ENCODE data around the gene B4GALT5. TPM values are rescaled to one million over a fixed set of nuclear protein-coding genes. Genes with fewer than 3 reads are reported as not detected.
A peak's percentile ranks its signal among the peaks of the same experiment; 100 is the strongest.
"Not testable (repeated sequence)": the region's sequence is repeated elsewhere in the genome, so short reads cannot be mapped to it uniquely, and the experiment has no call there.

Gene B4GALT5
- total RNA-seq, 1 experiment from 2014 or later: 18.2 TPM

DNA sequence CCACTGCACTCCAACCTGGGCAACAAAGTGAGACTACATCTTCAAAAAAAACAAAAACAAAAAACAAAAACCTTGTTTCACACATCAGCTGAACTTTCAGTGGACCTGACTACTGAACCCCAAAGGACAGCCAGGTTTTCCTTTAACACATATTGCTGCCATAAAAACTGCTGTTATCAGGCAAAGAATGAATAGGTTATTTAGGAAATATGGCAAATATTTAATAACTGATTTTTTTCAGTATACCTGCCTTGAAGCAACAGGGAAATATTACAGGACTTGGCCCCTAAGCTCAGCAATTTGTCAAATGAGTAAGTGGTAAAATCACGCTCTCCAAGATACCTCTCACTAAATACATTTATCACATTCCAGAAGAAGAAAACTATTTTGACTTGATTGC is 34.0 kb downstream of the B4GALT5 start:
- DNase-seq (ENCODE audit: low read depth): no peak

DNA sequence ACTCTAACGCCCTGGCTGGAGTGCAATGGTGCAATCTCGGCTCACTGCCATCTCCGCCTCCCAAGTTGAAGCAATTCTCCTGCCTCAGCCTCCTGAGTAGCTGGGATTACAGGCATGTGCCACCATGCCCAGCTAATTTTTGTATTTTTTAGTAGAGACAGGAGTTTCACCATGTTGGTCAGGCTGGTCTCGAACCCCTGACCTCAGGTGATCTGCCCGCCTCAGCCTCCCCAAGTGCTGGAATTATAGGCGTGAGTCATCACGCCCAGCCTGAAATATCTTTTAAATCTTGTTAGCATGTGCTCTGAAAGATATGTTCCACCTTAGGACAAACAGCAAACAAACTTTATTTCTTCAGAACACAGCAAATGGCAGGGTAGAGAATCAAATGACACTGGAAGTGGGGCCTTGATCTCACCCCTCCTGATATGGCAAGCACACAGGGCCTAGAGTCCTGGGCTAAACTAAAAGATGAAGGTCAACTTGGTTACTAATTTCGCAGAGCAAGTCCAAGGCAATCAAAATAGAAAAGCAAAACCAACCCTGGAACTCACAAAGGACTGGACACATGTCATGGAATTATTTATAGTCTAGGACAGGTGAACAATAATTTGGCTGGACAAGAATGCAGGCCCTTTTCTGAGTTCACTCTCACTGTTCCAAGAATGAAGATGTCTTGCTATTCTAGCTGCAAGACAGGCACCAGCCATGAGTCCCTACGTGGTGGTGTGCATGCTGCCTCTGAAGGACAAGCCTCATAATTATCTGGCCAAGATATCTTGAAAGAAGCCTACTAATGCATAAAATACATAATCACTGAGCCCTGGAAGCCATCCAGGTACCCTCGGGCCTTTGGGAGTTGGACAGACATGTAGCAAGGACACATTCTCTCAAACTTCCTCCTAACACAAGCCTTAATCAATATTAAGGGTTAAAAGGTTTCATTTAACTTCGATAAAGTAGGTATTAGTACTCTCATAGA is 35.6 kb downstream of the B4GALT5 start:
- DNase-seq (ENCODE audit: low read depth): no peak

DNA sequence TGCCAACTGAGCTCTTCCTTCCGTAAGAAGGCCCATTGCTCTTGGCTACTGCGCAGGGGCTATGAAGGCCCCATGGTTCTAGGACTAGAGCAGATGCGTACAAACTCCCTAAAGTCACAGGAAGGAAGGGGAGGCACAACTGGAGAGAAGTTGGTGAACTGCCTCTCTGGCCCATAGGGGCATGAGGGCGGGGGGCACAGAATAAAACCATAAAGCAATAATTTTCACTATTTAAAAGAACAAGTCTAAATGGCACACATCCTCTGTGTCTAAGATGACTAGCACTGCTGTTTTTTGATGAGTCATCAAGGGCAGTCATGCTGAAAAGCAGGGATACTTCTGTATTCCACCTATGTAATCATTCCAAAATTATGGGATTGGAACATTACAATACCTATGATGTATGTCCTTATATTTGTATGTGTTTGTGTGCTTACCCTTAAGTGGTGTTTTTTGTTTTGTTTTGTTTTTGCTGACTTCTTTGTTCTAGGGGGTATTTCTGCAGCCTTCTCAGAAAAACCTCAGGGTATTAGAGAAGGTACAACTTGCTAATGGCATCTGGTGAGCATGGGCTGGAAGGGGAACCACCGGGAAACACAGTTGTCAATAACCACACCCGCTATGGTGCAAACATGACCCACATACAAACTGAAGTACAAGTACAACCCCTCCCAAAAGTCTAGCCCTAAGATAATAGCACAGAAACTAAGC is 36.9 kb downstream of the B4GALT5 start:
- peak; percentile 50 for DNase-seq (ENCODE audit: low read depth)

DNA sequence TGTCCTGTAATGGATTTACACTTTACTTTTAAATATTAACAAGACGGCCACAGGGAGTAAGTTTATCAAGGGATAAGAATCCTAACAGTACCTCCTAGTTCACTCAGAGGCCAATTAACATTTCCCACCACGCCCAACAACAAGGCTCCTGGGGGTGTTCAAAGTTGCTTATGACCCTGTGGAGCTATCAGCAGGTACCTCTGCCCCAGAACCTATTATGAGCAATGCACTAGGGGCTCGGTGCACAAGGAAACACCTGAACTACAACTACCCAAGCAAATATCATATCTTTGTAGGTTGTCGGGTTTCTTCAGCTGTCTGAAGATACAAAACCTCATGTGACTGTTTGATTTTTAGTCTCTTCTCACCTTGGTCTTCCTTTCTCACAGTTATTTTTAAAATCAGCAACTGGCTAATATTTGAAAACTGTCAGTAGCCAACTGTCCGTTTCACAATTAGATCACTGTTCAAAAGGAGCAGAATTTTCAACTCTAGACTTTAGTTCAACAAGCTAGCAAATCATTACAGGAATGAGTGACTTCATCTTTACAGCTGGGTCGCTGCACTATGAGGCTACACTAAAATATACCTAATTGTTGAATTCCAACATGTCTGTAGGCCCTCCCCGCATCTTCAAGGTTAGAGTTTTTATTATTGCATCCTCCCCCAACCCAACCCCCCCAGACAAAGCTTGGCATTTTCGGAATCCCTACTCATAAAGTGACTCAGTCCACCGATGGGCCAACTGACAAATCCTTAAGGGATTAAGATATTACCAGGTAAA is 38.1 kb downstream of the B4GALT5 start:
- peak; percentile 28 for DNase-seq (ENCODE audit: low read depth)

DNA sequence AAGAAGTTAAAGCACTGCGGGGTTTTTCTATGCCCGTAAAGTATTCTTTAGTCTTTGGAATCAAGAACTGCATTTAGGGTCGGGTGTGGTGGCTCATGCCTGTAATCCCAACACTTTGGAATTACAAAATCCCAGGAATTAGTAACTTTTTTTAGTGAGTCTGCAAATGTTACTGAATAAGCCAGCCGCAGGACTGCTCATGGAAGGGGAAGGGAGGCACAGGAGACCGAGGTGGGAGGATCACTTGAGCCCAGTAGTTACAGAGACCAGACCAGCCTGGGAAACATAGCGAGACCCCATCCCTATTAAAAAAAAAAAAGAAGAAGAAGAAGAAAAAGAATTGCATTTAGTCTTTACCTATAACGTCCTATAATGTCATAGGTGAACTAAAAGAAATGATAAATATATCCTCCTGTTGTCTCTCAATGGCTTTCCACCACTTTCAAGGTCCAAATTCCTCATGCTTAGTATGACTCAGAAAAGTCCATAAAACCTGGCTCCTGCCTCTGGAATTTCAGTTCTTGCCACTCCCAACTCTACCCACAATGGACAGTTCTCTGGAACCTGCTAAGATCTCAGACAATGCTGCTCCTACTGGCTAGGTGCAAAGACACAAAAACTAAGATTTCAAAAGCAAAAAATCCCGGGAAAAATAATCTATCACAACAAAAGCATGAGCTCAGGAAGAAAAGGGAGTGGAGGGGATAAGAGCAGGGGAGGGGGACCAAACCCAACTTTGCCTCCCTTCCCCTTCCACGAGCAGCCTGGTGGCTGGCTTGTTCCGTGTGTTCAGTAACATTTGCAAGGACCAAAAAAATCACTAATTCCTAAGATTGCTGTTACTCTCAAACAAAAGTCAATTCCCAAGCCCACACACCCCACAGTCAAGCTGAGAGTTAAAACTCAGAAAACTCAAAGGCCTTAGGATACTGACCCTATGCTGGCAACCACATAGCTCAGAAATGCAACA is 39.0 kb downstream of the B4GALT5 start:
- DNase-seq (ENCODE audit: low read depth): peak; percentile 54

DNA sequence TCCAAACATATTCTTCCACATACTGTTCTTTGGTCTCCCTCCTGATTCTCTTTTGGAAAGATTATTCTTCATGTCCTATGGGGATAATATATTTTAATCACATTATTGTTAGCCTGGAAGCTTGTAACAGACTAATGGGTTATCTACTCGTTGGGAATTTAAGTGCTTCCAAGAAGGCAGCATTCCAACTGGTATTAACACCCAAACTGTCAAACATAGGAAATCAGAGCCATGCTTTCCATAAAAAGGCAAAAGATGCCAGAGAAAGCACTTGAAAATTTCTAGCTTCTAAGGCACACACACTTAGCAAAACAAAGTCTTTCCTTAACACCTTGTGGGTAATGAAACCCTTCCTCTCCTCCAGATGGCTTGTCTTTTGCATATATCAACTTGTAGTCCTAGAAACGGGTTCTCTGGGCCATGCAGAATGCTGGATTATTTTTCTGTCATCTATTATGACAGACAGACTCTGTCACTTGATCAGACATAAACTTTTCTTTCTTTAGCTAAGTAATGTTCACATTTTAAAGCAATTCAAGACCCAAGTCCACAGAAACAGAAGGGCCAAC is 41.5 kb downstream of the B4GALT5 start:
- DNase-seq (ENCODE audit: low read depth): no peak

DNA sequence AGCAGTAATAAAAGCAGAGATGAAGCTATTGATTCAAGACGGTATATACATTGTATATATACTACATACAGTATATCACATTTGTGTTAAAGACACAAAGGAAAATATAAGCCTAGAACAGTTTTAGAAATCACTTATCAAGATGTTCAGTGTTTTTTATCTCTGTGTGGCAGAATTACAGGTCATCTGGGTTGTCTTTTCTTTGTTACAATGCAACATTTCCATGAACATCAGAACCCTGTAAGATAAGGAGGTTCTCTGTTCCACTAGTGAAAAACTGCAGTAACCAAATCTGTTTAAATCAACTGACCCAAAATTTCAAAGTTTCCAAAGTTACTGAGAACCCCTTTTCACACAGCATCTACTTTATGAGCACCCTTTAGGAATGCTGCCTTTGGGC is 42.2 kb downstream of the B4GALT5 start:
- DNase-seq (ENCODE audit: low read depth): no peak

DNA sequence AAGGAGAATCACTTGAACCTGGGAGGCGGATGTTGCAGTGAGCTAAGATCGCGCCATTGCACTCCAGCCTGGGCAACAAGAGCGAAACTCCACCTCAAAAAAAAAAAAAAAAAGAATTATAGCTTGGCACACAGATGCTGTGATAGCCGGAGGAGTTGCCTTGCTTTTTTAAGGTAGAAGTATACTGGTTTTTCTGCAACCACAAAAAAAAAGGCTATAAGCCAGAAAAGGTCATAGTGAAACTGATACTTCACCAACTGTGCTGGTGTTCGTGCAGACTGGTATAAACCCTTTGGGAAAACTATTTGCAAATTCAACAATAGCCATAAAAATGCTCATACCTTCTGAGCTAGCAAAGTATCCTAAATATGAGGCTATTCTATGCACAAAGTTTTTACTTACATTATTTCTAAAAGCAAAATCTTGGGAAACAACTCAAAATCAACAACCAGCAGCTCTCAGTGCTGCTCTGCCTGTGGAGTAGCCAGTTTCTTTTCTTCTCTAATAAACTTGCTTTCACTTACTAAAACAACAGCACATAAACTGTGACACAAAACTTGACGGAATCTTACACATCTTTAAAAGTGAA is 44.0 kb downstream of the B4GALT5 start:
- no peak for DNase-seq (ENCODE audit: low read depth)

DNA sequence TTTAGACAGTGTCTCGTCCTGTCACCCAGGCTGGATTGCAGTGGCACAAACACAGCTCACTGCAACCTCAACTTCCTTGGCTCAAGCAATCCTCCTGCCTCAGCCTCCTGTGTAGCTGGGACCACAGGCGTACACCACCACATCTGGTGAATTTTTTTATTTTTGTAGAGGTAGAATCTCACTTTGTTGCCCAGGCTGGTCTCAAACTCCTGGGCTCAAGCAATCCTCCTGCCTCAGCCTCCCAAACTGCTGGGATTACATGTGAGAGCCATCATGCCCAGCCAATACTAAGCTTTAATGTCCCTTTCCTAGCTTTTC is 44.8 kb downstream of the B4GALT5 start:
- DNase-seq (ENCODE audit: low read depth): not testable (repeated sequence)

DNA sequence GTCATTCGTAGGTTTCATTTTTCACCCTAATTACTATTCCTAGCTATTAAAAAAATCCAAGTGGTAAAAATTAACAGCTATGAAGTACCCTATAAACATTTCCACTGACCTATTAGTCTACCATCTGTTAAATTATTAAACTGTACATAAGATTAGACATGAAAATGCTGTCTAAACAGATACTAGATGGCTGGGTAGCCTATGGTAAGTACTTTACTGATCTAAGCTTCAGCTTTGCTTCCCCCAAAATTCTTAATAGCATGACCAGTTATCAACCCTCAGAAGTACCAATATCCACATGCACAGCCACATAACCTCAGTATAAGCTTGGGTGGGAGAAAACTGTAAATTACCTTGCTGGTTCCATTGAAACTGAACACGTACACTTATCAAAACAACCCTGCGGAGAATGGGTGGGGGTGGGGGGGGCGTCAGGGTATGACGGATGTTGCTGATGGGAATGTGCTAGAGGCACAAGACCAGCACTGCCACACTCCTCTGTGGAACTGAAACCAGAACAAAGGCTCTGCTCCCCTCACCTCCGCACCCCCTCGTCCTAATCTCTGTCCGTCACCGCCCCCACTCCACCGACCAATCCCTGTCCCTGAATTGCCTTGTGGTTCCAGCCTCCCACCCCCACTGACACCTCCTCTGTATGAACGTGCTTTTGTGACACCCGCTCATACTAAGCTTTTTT is 45.3 kb downstream of the B4GALT5 start:
- no peak for DNase-seq (ENCODE audit: low read depth)

DNA sequence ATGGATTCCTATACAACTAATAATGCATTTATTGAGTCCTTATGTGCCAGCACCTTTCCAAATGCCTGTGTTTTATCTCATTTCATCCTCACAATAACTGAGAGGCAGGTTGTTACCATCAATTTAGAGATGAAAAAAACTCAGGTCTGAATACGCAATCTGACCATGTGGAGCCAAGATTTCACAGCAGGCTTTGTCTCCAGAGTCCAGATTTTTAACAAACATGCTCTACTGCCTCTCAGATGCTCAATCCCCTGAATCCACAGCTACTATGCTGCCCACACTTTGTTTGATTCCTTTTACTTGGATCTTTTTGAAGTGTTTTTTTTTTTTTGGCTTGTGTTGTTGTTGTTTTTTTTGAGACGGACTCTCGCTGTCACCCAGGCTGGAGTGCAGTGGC is 46.8 kb downstream of the B4GALT5 start:
- DNase-seq (ENCODE audit: low read depth): no peak

DNA sequence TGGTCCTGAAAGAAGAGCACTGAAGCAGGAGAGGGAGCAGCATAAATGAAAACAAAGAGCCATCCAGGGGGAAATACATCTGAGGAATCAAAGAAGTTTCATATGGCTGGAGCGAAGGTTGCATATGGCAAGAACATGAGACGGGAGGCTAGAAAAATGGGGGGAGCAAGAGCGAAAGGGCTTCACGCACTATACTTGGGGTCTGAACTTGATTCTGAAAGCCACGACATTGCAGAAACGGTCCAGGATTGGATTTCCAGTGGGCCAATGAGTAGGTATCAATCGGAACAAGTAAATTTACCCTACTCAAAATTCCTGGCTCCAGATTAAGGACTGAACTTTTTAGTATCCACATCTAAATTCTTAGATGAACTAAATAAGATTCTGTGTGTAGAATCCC is 47.9 kb downstream of the B4GALT5 start:
- no peak for DNase-seq (ENCODE audit: low read depth)

DNA sequence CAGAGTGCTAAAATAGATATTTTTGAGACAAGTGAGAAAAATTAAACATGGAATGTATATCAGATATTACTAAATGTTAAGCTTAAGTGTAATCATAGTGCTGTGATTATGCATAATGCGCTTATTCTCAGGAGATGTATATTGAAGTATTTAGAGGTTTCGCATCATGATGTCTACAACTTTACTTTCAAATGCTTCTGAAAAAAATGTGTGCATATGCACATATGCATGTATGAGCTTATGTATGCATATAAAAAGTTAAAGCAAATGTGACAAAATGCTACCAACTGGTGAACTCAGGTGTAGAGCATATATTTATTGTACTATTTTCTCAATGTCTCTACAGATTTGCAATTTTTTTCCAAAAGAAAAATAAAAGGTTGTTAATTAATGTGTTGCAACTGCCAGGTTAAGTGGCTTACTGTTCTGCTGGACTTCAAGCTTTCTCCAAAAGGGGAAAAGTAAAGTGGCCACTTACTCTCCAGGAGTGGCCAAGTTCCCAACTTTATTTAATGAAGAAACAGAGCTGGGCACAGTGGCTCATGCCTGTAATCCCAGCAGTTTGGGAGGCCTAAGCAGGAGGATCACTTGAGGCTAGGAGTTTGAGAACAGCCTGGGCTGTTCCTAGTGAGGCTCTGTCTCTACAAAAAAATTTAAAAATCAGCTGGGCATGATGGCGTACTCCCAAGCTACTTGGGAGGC is 48.9 kb downstream of the B4GALT5 start:
- no peak for DNase-seq (ENCODE audit: low read depth)

DNA sequence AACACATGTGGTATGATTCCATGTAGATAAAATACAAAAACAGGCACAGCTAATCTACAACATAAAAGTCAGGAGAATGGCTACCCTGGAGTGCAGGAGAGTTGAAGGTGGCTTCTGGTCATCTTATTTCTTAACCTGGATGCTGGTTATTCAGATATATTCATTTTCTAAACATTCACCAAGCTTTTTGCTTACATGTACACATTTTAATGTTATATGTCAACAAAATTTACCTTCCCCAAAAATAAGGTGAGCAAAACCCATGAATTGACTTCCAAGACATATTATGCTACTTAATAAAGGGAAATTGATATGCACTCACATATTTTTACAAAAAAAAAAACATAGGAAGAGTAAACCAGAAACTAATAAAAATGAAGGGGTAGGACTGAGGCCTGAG is 50.6 kb downstream of the B4GALT5 start:
- DNase-seq (ENCODE audit: low read depth): no peak

DNA sequence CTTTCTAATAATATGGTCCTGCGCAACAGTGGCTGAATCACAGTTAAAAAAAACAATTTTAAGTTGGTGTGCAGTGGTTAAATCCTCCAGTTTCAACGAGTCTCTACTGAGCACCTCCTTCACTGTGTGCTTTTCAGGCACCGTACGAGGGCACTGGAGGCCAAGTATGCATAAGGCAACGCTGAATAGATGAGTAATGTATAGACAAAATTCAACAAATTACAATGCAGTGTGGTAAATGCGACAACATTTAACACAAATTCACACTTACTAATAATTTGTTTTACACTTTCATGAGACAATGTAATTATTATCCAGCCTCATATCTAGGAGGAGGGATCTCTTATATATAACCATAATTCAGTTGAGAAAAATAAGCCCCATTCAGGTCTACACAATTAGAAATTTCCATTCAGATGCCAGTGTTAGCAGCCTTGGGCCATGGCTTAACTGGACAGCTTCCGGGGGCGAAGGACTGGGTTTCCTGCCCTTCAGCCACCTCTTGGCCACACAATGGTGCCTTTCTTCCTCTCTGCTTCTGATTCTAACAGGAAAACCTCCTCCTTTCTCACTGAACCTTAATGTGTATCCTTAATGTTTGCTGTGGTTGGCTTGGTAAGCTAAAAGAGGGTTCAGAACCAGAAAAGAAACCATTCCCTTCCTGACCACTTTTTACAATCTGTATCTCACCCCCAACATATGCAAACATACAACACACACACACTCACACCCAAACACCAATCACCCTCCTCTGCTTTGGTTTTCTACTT is 51.9 kb downstream of the B4GALT5 start:
- no peak for DNase-seq (ENCODE audit: low read depth)

DNA sequence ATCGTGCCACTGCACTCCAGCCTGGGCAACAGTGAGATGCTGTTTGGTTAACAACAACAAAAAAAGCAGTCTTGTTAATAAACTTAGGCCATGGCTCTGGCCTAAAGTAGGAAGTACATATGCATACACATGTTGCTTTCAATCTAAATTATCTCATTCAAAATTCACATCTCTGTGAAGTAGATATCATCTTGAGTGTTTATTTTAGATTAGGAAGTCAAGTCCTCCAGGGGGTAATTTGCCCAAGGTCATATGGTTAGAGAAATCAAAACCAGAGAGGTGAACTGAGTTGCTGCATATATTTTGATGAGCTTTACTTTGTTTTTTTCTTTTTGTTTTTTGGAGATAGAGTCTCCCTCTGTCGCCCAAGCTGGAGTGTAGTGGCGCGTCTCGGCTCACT is 52.8 kb downstream of the B4GALT5 start:
- DNase-seq (ENCODE audit: low read depth): no peak

DNA sequence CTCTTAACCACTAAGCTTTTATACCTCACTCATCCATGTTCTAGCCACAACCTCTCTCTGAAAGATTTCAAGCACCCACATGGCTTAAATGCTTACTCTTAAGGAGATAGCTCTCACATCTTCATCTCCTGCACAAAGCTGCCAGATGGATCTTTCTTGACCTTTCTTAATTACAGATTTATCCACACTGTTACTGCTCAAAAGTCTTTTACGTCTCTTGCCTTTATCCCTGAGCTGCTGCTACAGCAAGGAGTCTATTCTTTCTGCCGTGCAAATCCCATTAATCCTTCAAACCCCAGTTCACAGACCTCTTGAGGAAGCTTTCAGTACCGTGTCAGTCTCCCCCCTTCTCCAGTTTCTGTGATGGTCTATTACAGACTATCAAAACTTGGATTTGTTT is 54.6 kb downstream of the B4GALT5 start:
- DNase-seq (ENCODE audit: low read depth): no peak

DNA sequence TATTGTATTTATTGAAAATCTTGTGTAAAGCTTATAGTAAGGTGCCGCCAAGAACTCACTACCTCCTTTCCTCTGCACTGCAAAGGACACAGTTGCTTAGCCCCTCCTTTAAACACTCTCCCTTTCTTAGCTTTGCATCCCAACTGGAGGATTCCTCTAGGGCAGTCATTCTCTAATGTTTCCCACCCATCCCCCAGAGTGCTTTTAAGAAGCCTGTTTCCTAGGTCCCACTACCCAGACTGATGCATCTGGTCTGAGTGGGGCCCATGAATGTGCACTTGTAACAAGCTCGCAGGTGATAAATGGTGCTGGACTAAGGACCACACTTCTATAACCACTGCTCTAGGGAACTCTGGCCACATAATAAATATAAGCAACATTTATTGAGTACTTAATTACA is 55.2 kb downstream of the B4GALT5 start:
- no peak for DNase-seq (ENCODE audit: low read depth)

All from Daoy (cell line).